Osteocyte (in vitro differentiated cells): ENCODE data around the gene CACNA2D1. TPM values are rescaled to one million over a fixed set of nuclear protein-coding genes. Genes with fewer than 3 reads are reported as not detected.

Experiments
- DNase-seq: peaks from one replicate; pipeline ENCODE4 v3.0.0; 2021; ENCODE audit warnings: mixed read lengths; ENCODE audit not compliant: unreplicated experiment; ENCODE audit errors: extremely low spot score
- H3K27ac Mint-ChIP-seq: one replicate; pipeline ENCODE4 v1.8.0; 2021; ENCODE audit warnings: mild to moderate bottlenecking, mixed read lengths; ENCODE audit not compliant: unreplicated experiment
- H3K27me3 Mint-ChIP-seq: one replicate; pipeline ENCODE4 v1.8.0; 2021; ENCODE audit warnings: mixed read lengths; ENCODE audit not compliant: unreplicated experiment
- H3K36me3 Mint-ChIP-seq: one replicate; pipeline ENCODE4 v1.8.0; 2021; ENCODE audit warnings: mixed read lengths; ENCODE audit not compliant: unreplicated experiment
- H3K4me1 Mint-ChIP-seq: one replicate; pipeline ENCODE4 v1.8.0; 2021; ENCODE audit warnings: mixed read lengths; ENCODE audit not compliant: unreplicated experiment
- H3K4me3 Mint-ChIP-seq: one replicate; pipeline ENCODE4 v1.8.0; 2021; ENCODE audit warnings: mild to moderate bottlenecking, moderate library complexity, mixed read lengths; ENCODE audit not compliant: unreplicated experiment
- H3K9me3 Mint-ChIP-seq: one replicate; pipeline ENCODE4 v1.8.0; 2021; ENCODE audit warnings: mixed read lengths; ENCODE audit not compliant: unreplicated experiment
- CTCF ChIP-seq: fragments of 200-600 bp; sonication (generic); IDR thresholded peaks from 2 replicates; pipeline ENCODE4 v1.5.0; 2021; ENCODE audit warnings: antibody characterized with exemption, mild to moderate bottlenecking, moderate library complexity
- total RNA-seq: library from RNA; stranded (reverse); gene quantifications from 2 replicates; pipeline ENCODE4 v1.2.1, GENCODE V29; 2021

The CACNA2D1 gene
- total RNA-seq, 1 donor from 2014 or later = 24.3 TPM

- Mint-ChIP-seq H3K36me3 (no peaks in the 10 kb centered on the region), H3K4me1 (no peaks in the 10 kb centered on the region), H3K9me3 (no peaks in the 10 kb centered on the region), H3K27me3 (no peaks in the 10 kb centered on the region), H3K27ac (no peak overlapping the region), H3K4me3 (no peak overlapping the region)
- no peak for DNase-seq
- TF ChIP-seq CTCF = no peak
These were observed 27.9 kb upstream of the CACNA2D1 start for GRCh38 chr7:82471351-82472020.

- H3K27me3 Mint-ChIP-seq = no peaks in the 10 kb centered on the region
- H3K27ac Mint-ChIP-seq = no peak overlapping the region
- no peak overlapping the region for H3K4me3 Mint-ChIP-seq
- peaks cover 9% of the 10 kb centered on the region for H3K9me3 Mint-ChIP-seq
- no peak for TF ChIP-seq CTCF
- peaks cover 2% of the 10 kb centered on the region for H3K36me3 Mint-ChIP-seq
- no peaks in the 10 kb centered on the region for H3K4me1 Mint-ChIP-seq
- no peak for DNase-seq
These were observed 25.6 kb upstream of the CACNA2D1 start for GRCh38 chr7:82469207-82469606.

- no peak overlapping the region for H3K4me3 Mint-ChIP-seq
- DNase-seq = no peak
- H3K27me3 Mint-ChIP-seq = no peaks in the 10 kb centered on the region
- no peak overlapping the region for H3K27ac Mint-ChIP-seq
- H3K4me1 Mint-ChIP-seq = no peaks in the 10 kb centered on the region
- H3K36me3 Mint-ChIP-seq = peaks cover 2% of the 10 kb centered on the region
- H3K9me3 Mint-ChIP-seq = peaks cover 14% of the 10 kb centered on the region
- TF ChIP-seq CTCF = no peak
These were observed 24.9 kb upstream of the CACNA2D1 start for GRCh38 chr7:82468435-82468834.

GRCh38 chr7:82467020-82467419 lies 23.4 kb upstream of the CACNA2D1 start:
- TF ChIP-seq CTCF = no peak

GRCh38 chr7:82464372-82464771 lies 20.8 kb upstream of the CACNA2D1 start:
- no peak for DNase-seq
- H3K4me1 Mint-ChIP-seq = no peaks in the 10 kb centered on the region
- peaks cover 14% of the 10 kb centered on the region for H3K9me3 Mint-ChIP-seq
- no peak overlapping the region for H3K27ac Mint-ChIP-seq
- H3K4me3 Mint-ChIP-seq = no peak overlapping the region
- TF ChIP-seq CTCF = no peak
- H3K27me3 Mint-ChIP-seq = no peaks in the 10 kb centered on the region
- peaks cover 2% of the 10 kb centered on the region for H3K36me3 Mint-ChIP-seq

More at GRCh38 chr7:82467020-82467419, 23.4 kb upstream of the CACNA2D1 start:
- Mint-ChIP-seq H3K4me1 (no peaks in the 10 kb centered on the region), H3K4me3 (no peak overlapping the region), H3K36me3 (peaks cover 2% of the 10 kb centered on the region), H3K27me3 (no peaks in the 10 kb centered on the region), H3K9me3 (peaks cover 14% of the 10 kb centered on the region), H3K27ac (no peak overlapping the region)
- DNase-seq = no peak
